ENCODE results near the gene MIPEP.

The MIPEP gene

GRCh38 chr13:23723471-23723870 is 165.7 kb downstream of the MIPEP start:
- ATAC-seq = no peak
- Mint-ChIP-seq H3K27me3 (no peaks in the 10 kb centered on the region), H3K9me3 (peaks cover 3% of the 10 kb centered on the region), H3K4me3 (no peak overlapping the region), H3K27ac (no peak overlapping the region), H3K4me1 (no peaks in the 10 kb centered on the region), H3K36me3 (peaks cover 31% of the 10 kb centered on the region)

- H3K4me1 Mint-ChIP-seq = no peaks in the 10 kb centered on the region
These were observed 166.3 kb downstream of the MIPEP start for GRCh38 chr13:23722726-23723453.

GRCh38 chr13:23718996-23719395 is 170.2 kb downstream of the MIPEP start:
- no peak overlapping the region for H3K27ac Mint-ChIP-seq
- no peaks in the 10 kb centered on the region for H3K4me1 Mint-ChIP-seq

More at GRCh38 chr13:23722726-23723453, 166.3 kb downstream of the MIPEP start:
- Mint-ChIP-seq H3K27ac (no peak overlapping the region), H3K36me3 (peaks cover 28% of the 10 kb centered on the region), H3K27me3 (no peaks in the 10 kb centered on the region), H3K4me3 (no peak overlapping the region), H3K9me3 (peaks cover 3% of the 10 kb centered on the region)
- no peak for ATAC-seq

GRCh38 chr13:23716401-23716800 is 172.8 kb downstream of the MIPEP start:
- peaks cover 16% of the 10 kb centered on the region for H3K36me3 Mint-ChIP-seq
- H3K27ac Mint-ChIP-seq = no peak overlapping the region
- no peak for ATAC-seq
- H3K9me3 Mint-ChIP-seq = peaks cover 19% of the 10 kb centered on the region
- no peaks in the 10 kb centered on the region for H3K4me1 Mint-ChIP-seq
- no peak overlapping the region for H3K4me3 Mint-ChIP-seq
- peaks cover 22% of the 10 kb centered on the region for H3K27me3 Mint-ChIP-seq

More at GRCh38 chr13:23718996-23719395, 170.2 kb downstream of the MIPEP start:
- ATAC-seq = no peak
- peaks cover 15% of the 10 kb centered on the region for H3K36me3 Mint-ChIP-seq
- peaks cover 13% of the 10 kb centered on the region for H3K27me3 Mint-ChIP-seq
- H3K4me3 Mint-ChIP-seq = no peak overlapping the region
- peaks cover 10% of the 10 kb centered on the region for H3K9me3 Mint-ChIP-seq

GRCh38 chr13:23715762-23716235 is 173.4 kb downstream of the MIPEP start:
- ATAC-seq = no peak
- Mint-ChIP-seq H3K27ac (no peak overlapping the region), H3K4me3 (no peak overlapping the region), H3K4me1 (no peaks in the 10 kb centered on the region), H3K27me3 (peaks cover 22% of the 10 kb centered on the region), H3K9me3 (peaks cover 19% of the 10 kb centered on the region), H3K36me3 (peaks cover 16% of the 10 kb centered on the region)

GRCh38 chr13:23715092-23715761 is 174.0 kb downstream of the MIPEP start:
- H3K27me3 Mint-ChIP-seq = peaks cover 22% of the 10 kb centered on the region
- ATAC-seq = no peak
- no peak overlapping the region for H3K4me3 Mint-ChIP-seq
- peaks cover 16% of the 10 kb centered on the region for H3K36me3 Mint-ChIP-seq
- no peaks in the 10 kb centered on the region for H3K4me1 Mint-ChIP-seq
- peaks cover 19% of the 10 kb centered on the region for H3K9me3 Mint-ChIP-seq
- no peak overlapping the region for H3K27ac Mint-ChIP-seq

- Mint-ChIP-seq H3K27me3 (peaks cover 22% of the 10 kb centered on the region), H3K36me3 (peaks cover 16% of the 10 kb centered on the region), H3K4me3 (no peak overlapping the region), H3K4me1 (no peaks in the 10 kb centered on the region), H3K9me3 (peaks cover 19% of the 10 kb centered on the region), H3K27ac (no peak overlapping the region)
- no peak for ATAC-seq
These were observed 174.5 kb downstream of the MIPEP start for GRCh38 chr13:23714672-23715071.

GRCh38 chr13:23711355-23711754 is 177.8 kb downstream of the MIPEP start:
- ATAC-seq = no peak
- Mint-ChIP-seq H3K27ac (no peak overlapping the region), H3K9me3 (peaks cover 19% of the 10 kb centered on the region), H3K4me1 (no peaks in the 10 kb centered on the region), H3K4me3 (no peak overlapping the region), H3K36me3 (peaks cover 16% of the 10 kb centered on the region), H3K27me3 (peaks cover 22% of the 10 kb centered on the region)

- Mint-ChIP-seq H3K4me3 (no peak overlapping the region), H3K27me3 (peaks cover 22% of the 10 kb centered on the region), H3K36me3 (peaks cover 16% of the 10 kb centered on the region), H3K27ac (no peak overlapping the region), H3K4me1 (no peaks in the 10 kb centered on the region), H3K9me3 (peaks cover 19% of the 10 kb centered on the region)
- no peak for ATAC-seq
These were observed 178.8 kb downstream of the MIPEP start for GRCh38 chr13:23710366-23710765.

- Mint-ChIP-seq H3K4me3 (no peak overlapping the region), H3K4me1 (peaks cover 5% of the 10 kb centered on the region), H3K27me3 (peaks cover 14% of the 10 kb centered on the region), H3K36me3 (peaks cover 16% of the 10 kb centered on the region), H3K9me3 (peaks cover 17% of the 10 kb centered on the region), H3K27ac (no peak overlapping the region)
- no peak for ATAC-seq
These were observed 179.7 kb downstream of the MIPEP start for GRCh38 chr13:23709536-23709935.

GRCh38 chr13:23707674-23708073 is 181.5 kb downstream of the MIPEP start:
- H3K27ac Mint-ChIP-seq = no peak overlapping the region

GRCh38 chr13:23705583-23705982 is 183.6 kb downstream of the MIPEP start:
- Mint-ChIP-seq H3K27ac (no peak overlapping the region), H3K36me3 (no peaks in the 10 kb centered on the region), H3K9me3 (no peaks in the 10 kb centered on the region), H3K4me1 (peaks cover 7% of the 10 kb centered on the region), H3K4me3 (no peak overlapping the region), H3K27me3 (peaks cover 18% of the 10 kb centered on the region)
- ATAC-seq = no peak

More at GRCh38 chr13:23707674-23708073, 181.5 kb downstream of the MIPEP start:
- Mint-ChIP-seq H3K9me3 (peaks cover 3% of the 10 kb centered on the region), H3K36me3 (peaks cover 5% of the 10 kb centered on the region), H3K4me3 (no peak overlapping the region), H3K4me1 (peaks cover 7% of the 10 kb centered on the region), H3K27me3 (no peaks in the 10 kb centered on the region)
- ATAC-seq = no peak

GRCh38 chr13:23703246-23703860 is 185.8 kb downstream of the MIPEP start:
- Mint-ChIP-seq H3K9me3 (no peaks in the 10 kb centered on the region), H3K4me3 (no peak overlapping the region), H3K4me1 (peaks cover 7% of the 10 kb centered on the region), H3K27ac (no peak overlapping the region), H3K36me3 (no peaks in the 10 kb centered on the region), H3K27me3 (peaks cover 18% of the 10 kb centered on the region)
- no peak for ATAC-seq

GRCh38 chr13:23701636-23702035 is 187.6 kb downstream of the MIPEP start:
- Mint-ChIP-seq H3K36me3 (no peaks in the 10 kb centered on the region), H3K27me3 (peaks cover 18% of the 10 kb centered on the region), H3K4me3 (no peak overlapping the region), H3K9me3 (no peaks in the 10 kb centered on the region), H3K4me1 (peaks cover 15% of the 10 kb centered on the region), H3K27ac (no peak overlapping the region)
- no peak for ATAC-seq

GRCh38 chr13:23701186-23701585 is 188.0 kb downstream of the MIPEP start:
- Mint-ChIP-seq H3K9me3 (no peaks in the 10 kb centered on the region), H3K27me3 (peaks cover 18% of the 10 kb centered on the region), H3K4me3 (no peak overlapping the region), H3K4me1 (peaks cover 19% of the 10 kb centered on the region), H3K27ac (no peak overlapping the region), H3K36me3 (no peaks in the 10 kb centered on the region)
- no peak for ATAC-seq
